Measurements from ENCODE around the gene PTS.

The PTS gene

DNA sequence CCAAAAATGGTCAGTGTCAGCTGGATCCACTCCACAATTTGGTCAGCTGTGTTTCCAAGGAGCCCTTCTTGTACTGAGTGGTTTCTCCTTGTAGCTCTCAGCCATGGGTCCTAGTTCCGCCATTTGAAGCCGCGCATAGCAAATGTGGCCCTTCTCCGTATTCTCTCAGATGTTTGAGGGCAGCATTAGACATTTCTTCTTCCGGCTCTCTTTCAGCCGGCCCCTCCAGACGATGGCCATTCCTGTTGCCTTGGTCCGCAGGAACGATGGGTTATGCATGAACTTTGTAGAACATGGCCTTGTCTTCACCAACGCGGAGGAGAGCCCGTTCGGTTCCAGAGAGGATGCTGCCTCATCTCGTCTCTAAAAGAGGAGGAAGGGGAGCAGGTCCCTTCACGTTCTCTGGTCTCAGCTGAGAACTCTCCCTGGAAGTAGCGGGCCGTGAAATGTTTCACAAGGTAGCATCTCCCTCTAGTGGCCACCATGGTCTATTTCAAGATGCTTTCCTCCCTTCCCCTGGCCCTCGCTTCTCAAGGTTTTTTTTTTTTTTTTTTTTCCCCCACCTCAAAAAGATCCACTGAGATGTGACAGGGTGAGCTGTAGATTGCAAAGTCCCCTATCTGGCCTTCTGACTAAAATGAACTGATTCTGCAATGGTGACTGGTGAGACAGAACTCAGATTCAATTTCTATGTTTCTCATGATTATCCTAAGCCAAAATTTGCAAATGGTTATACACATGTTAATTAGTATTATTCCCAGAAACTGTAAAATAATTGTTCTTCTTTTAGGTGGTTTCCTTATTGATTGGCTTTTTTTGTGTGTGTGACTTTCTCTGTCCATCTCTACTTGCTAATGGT is 54.3 kb downstream of the PTS start:
- DNase-seq (ENCODE audit: low spot score), result peak; percentile 83
- TF ChIP-seq, protein P1, sequence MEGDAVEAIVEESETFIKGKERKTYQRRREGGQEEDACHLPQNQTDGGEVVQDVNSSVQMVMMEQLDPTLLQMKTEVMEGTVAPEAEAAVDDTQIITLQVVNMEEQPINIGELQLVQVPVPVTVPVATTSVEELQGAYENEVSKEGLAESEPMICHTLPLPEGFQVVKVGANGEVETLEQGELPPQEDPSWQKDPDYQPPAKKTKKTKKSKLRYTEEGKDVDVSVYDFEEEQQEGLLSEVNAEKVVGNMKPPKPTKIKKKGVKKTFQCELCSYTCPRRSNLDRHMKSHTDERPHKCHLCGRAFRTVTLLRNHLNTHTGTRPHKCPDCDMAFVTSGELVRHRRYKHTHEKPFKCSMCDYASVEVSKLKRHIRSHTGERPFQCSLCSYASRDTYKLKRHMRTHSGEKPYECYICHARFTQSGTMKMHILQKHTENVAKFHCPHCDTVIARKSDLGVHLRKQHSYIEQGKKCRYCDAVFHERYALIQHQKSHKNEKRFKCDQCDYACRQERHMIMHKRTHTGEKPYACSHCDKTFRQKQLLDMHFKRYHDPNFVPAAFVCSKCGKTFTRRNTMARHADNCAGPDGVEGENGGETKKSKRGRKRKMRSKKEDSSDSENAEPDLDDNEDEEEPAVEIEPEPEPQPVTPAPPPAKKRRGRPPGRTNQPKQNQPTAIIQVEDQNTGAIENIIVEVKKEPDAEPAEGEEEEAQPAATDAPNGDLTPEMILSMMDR (IDR thresholded peaks at IDR 0.05; ENCODE audit: borderline replicate concordance, control extremely low read depth, extremely low read depth, insufficient read depth, missing control alignments), result peak; percentile 77
- in situ Hi-C loops (cut with MboI; ENCODE audit: low sequenced_read_pairs, unreplicated experiment), result loop anchor here (10.0 to 25.0 kb wide), 2 partner anchors 514 to 1007 kb away; no protein-coding TSS in a partner anchor

DNA sequence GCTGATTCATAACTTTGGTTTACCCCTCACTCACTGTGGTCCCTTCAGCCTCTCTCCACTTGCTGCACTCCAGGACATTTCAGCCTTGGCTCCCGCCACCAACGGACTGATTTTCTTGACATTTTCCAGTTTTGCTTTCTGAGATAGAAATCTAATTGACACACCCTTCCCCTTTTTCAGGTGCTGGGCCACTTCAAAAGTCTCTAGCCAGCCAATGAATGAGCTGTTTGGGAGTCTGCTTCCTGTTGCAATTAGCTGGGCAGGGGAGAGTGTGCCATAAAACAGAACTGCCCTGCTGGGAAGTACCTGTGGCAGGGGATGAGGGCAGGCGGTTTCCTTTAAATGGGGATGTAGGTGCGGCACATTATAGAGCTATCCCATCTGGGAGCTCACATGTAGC is 55.5 kb downstream of the PTS start:
- in situ Hi-C loops (cut with MboI; ENCODE audit: low sequenced_read_pairs, unreplicated experiment), result loop anchor here (10.0 to 25.0 kb wide), 2 partner anchors 513 to 1006 kb away; no protein-coding TSS in a partner anchor
- no peak for DNase-seq (ENCODE audit: low spot score)
- TF ChIP-seq, protein P1 (IDR thresholded peaks at IDR 0.05; ENCODE audit: borderline replicate concordance, control extremely low read depth, extremely low read depth, insufficient read depth, missing control alignments), result no peak
